GM19238 (cell line): Measurements from ENCODE around the gene NPAS2.

Experiments used
- DNase-seq: peaks from one replicate; pipeline ENCODE4 v3.0.0; 2011; ENCODE audit warnings: low spot score; ENCODE audit not compliant: insufficient read length

NPAS2 gene

GRCh38 chr2:100903534-100904258, 83.8 kb downstream of the NPAS2 start:
- DNase-seq, result no peak

DNA sequence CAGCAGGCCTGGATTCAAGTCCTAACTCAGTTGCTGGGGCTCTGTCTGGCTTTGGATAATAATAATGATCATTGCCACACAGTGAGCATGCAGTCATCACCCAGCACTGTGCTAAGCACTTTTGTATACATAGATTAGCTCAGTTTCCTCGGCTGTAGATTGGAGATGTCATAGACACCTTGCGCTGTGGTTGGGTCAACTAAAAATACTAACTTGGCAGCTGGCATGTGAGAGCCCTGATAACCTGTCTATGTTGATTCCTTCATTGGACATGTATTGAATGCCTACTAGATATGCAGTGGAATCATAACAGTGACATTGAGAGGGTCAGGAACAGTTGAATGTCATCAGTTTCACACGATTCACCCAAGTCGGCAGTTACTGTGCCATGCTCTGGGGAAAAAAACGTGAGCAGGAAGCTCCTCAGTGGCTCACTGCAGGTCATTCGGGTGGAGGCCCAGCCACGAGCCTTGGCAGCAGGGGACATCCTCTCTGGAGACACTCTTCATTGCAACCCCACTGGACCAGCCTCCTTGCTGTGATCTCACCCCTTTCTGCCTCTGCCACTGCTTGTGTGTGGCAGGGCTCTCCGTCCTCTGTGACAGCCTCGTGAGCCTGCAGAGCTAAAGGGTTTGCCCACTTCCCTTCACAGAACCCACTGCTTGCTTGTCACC, 85.3 kb downstream of the NPAS2 start:
- no peak for DNase-seq

GRCh38 chr2:100906131-100906530, 86.2 kb downstream of the NPAS2 start:
- no peak for DNase-seq

DNA sequence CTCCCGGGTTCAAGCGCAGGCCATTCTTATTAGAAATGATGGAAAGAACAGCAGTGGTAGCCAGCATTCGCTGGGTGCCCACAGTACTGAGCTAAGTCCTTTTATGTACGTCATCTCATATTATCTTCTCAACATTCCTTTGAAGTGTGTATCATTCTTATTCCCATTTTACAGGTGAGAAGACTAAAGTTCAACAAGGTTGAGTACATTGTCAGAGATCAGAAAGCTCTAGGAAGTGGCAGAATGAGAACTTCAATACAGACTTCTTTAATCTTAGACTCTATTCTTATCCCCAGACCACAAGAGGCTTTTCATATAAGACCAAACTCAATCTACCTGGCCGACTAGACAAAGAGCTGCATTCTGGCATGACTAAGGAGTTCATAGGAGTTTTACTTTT, 86.7 kb downstream of the NPAS2 start:
- no peak for DNase-seq

DNA sequence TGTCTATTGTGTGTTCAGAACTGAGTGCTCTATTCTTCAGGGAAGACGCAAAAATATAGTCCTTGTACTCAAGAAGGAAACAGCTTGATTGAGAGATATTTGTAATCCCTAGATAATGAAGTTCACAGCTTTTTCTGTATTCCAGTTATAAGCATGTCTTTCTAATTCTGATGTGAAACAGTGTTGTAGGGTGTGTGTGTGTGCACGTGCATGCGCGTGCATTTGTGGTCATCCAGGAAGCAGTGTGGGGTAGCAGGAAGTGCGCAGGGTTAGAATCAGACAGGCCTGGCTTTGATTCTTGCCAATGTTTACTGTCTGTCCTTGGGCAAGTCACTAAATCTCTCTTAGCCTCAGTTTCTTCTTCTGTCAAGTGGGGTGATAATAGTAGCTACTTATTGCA, 87.9 kb downstream of the NPAS2 start:
- DNase-seq, result no peak

- no peak for DNase-seq
Measured at GRCh38 chr2:100909534-100910081, 89.7 kb downstream of the NPAS2 start.

DNA sequence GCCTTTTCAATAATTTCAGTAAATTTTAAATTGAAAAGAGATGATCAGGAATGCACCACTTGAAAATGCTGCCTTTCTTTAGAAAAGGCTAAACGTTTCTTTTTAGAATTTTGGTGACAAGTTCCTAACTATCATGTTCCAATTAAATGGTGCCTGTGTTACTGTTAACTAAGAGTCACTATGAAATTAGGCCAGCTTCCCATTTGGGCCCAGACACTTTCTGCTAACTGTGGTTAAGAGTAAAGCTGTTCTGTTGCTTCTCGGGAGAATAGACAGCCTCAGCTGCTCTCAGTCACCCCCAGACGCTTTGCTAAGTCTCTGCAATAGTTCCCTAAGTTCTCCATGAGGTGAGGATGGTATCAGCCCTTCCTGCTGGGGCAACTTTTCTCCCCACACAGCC, 90.2 kb downstream of the NPAS2 start:
- DNase-seq, result no peak

GRCh38 chr2:100919316-100919715, 99.4 kb downstream of the NPAS2 start:
- peak; percentile 8 for DNase-seq

GRCh38 chr2:100921685-100922161, 101.8 kb downstream of the NPAS2 start:
- DNase-seq, result no peak

DNA sequence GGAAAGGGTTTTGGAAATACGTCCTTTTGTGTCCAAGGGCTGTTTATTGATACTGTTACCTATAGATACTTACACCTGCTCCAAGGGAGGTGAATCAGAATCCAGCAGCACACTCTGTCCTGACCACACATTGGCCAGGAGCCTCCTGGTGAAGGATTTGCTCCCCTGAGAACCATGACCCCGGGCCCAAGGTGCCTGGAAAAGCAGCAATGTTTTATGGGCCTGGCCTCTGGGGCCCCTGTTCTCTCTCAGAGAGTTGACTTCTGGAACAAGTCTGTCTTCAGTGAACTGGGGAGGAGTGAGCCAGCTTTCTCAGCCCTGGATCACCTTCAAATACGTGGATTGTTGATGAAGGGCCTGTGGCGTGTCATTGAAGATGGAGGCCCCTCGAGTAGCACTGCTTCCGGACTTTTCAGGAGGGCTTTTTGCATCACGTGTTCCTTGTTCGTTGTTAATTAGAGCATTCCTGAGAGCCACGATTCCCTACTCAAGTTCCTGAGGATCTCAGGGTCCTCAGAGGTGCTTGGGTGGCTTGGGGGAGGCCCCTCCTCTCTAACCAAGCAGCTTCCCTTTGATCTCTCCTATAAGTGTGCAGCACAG, 103.6 kb downstream of the NPAS2 start:
- no peak for DNase-seq

GRCh38 chr2:100924122-100924519, 104.2 kb downstream of the NPAS2 start:
- no peak for DNase-seq

GRCh38 chr2:100924520-100925451, 104.8 kb downstream of the NPAS2 start:
- DNase-seq, result peak; percentile 26

DNA sequence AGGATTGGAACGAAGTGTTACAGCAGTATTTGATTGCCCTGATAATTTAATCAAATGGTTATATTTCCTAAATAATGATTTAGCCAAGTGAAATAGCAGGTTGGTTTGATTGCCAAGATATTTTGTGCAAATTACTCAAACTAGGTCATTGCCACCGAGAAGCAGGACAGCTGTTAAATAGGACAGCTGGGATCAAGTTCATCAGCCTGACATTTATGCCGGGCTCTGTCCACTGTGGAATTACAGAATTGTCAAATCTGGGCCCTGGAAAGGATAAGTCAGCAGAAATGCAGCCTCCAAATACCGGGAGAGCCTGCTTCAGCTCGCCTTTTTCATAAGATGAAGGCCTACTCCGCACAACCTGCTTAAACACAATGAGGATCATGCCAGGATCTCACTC, 108.3 kb downstream of the NPAS2 start:
- DNase-seq, result no peak

- DNase-seq, result no peak
Measured at GRCh38 chr2:100929147-100929546, 109.2 kb downstream of the NPAS2 start.

- DNase-seq, result no peak
Measured at GRCh38 chr2:100934504-100935371, 114.8 kb downstream of the NPAS2 start.

GRCh38 chr2:100935372-100935752, 115.4 kb downstream of the NPAS2 start:
- DNase-seq, result no peak

GRCh38 chr2:100936070-100936741, 116.3 kb downstream of the NPAS2 start:
- no peak for DNase-seq

GRCh38 chr2:100936972-100937542, 117.1 kb downstream of the NPAS2 start:
- DNase-seq, result no peak
